Skeletal muscle cell (primary cell): ENCODE results near the gene DPYD.

ENCODE experiments used
- DNase-seq: peaks from one replicate; pipeline ENCODE4 v3.0.0-alpha.2; 2010; ENCODE audit warnings: low read depth
- H3K4me3 ChIP-seq: 2 replicates; pipeline ENCODE4 v1.5.1; 2011; ENCODE audit warnings: low read depth, mild to moderate bottlenecking, control low read depth, low read length, moderate library complexity

Gene DPYD

GRCh38 chr1:97740891-97741290 is 179.9 kb downstream of the DPYD start:
- DNase-seq: no peak
- H3K4me3 ChIP-seq: no peak overlapping the region

- no peak overlapping the region for H3K4me3 ChIP-seq
- no peak for DNase-seq
Observed at GRCh38 chr1:97739596-97740103, 181.2 kb downstream of the DPYD start.

- DNase-seq: no peak
- no peak overlapping the region for H3K4me3 ChIP-seq
Observed at GRCh38 chr1:97738270-97738669, 182.6 kb downstream of the DPYD start.

- no peak for DNase-seq
Observed at GRCh38 chr1:97730271-97730670, 190.6 kb downstream of the DPYD start.

GRCh38 chr1:97728436-97728835 is 192.4 kb downstream of the DPYD start:
- no peak overlapping the region for H3K4me3 ChIP-seq
- no peak for DNase-seq

More at GRCh38 chr1:97730271-97730670, 190.6 kb downstream of the DPYD start:
- H3K4me3 ChIP-seq: no peak overlapping the region

- no peak overlapping the region for H3K4me3 ChIP-seq
- no peak for DNase-seq
Observed at GRCh38 chr1:97727029-97727428, 193.8 kb downstream of the DPYD start.

GRCh38 chr1:97726386-97726785 is 194.4 kb downstream of the DPYD start:
- no peak overlapping the region for H3K4me3 ChIP-seq
- DNase-seq: no peak

GRCh38 chr1:97721221-97721620 is 199.6 kb downstream of the DPYD start:
- H3K4me3 ChIP-seq: no peak overlapping the region
- DNase-seq: peak; percentile 10

- no peak for DNase-seq
- H3K4me3 ChIP-seq: no peak overlapping the region
Observed at GRCh38 chr1:97712980-97713379, 207.9 kb downstream of the DPYD start.

- no peak for DNase-seq
- H3K4me3 ChIP-seq: no peak overlapping the region
Observed at GRCh38 chr1:97711858-97712257, 209.0 kb downstream of the DPYD start.

- no peak overlapping the region for H3K4me3 ChIP-seq
- DNase-seq: no peak
Observed at GRCh38 chr1:97693601-97694000, 227.2 kb downstream of the DPYD start.

- H3K4me3 ChIP-seq: no peak overlapping the region
- no peak for DNase-seq
Observed at GRCh38 chr1:97691325-97691724, 229.5 kb downstream of the DPYD start.

- no peak overlapping the region for H3K4me3 ChIP-seq
Observed at GRCh38 chr1:97685360-97685759, 235.5 kb downstream of the DPYD start.

GRCh38 chr1:97680894-97681293 is 239.9 kb downstream of the DPYD start:
- peak; percentile 4 for DNase-seq
- no peak overlapping the region for H3K4me3 ChIP-seq

More at GRCh38 chr1:97685360-97685759, 235.5 kb downstream of the DPYD start:
- DNase-seq: no peak

- no peak for DNase-seq
- no peak overlapping the region for H3K4me3 ChIP-seq
Observed at GRCh38 chr1:97680470-97680869, 240.4 kb downstream of the DPYD start.

GRCh38 chr1:97677702-97678101 is 243.1 kb downstream of the DPYD start:
- H3K4me3 ChIP-seq: no peak overlapping the region
- no peak for DNase-seq

GRCh38 chr1:97674517-97674916 is 246.3 kb downstream of the DPYD start:
- DNase-seq: no peak

GRCh38 chr1:97668945-97669344 is 251.9 kb downstream of the DPYD start:
- no peak for DNase-seq
- H3K4me3 ChIP-seq: no peak overlapping the region

More at GRCh38 chr1:97674517-97674916, 246.3 kb downstream of the DPYD start:
- H3K4me3 ChIP-seq: no peak overlapping the region

GRCh38 chr1:97660431-97661105 is 260.3 kb downstream of the DPYD start:
- no peak for DNase-seq
- H3K4me3 ChIP-seq: no peak overlapping the region

- DNase-seq: no peak
Observed at GRCh38 chr1:97654876-97655585, 265.8 kb downstream of the DPYD start.

GRCh38 chr1:97651250-97651649 is 269.6 kb downstream of the DPYD start:
- H3K4me3 ChIP-seq: no peak overlapping the region
- no peak for DNase-seq

More at GRCh38 chr1:97654876-97655585, 265.8 kb downstream of the DPYD start:
- H3K4me3 ChIP-seq: no peak overlapping the region
